Measurements from ENCODE around the gene SUGP2. TPM values are rescaled to one million over a fixed set of nuclear protein-coding genes. Genes with fewer than 3 reads are reported as not detected.

SUGP2 gene
- total and polyA plus RNA-seq, 12 donors, result 22.0 to 291 (median 53.2) TPM

- Histone ChIP-seq H3K27me3 (no peaks in the 10 kb centered on the region), H3K27ac (no peak overlapping the region), H3K4me3 (no peak overlapping the region), H3K4me1 (replicated peaks in 1 of 2) (no peaks in the 10 kb centered on the region), H3K36me3 (replicated peaks in 1 of 2) (peaks cover 0 to 47% of the 10 kb centered on the region in 2 donors), H3K9me3 (replicated peaks in 1 of 3) (no peaks in the 10 kb centered on the region)
- peak; percentile 58 to 84 (median 73) for TF ChIP-seq CTCF (IDR thresholded peaks at IDR 0.05)
- TF ChIP-seq POLR2A (IDR thresholded peaks at IDR 0.05), result no peak
- 84 to 92% (median 90%) methylated on average over 17 to 25 of the region's 25 CpGs for WGBS, 4 donors
- peak; percentile 53 to 81 (median 71) for DNase-seq
- intact Hi-C loops (cut with DNase I), result loop anchor here (5.0 to 10.0 kb wide), 3 partner anchors 59 to 91 kb away; no protein-coding TSS in a partner anchor
Measured at GRCh38 chr19:19053508-19054314, 20.4 kb upstream of the SUGP2 start.

GRCh38 chr19:19052921-19053320, 19.6 kb upstream of the SUGP2 start:
- H3K27ac ChIP-seq, result no peak overlapping the region
- intact Hi-C loops (cut with DNase I), result loop anchor here (5.0 to 10.0 kb wide), 3 partner anchors 59 to 92 kb away; no protein-coding TSS in a partner anchor
- WGBS, 4 donors, result 75 to 92% (median 77%) methylated on average over 1 of the region's 1 CpG
- no peaks in the 10 kb centered on the region for H3K4me1 ChIP-seq (replicated peaks in 1 of 2)
- H3K9me3 ChIP-seq (replicated peaks in 1 of 3), result no peaks in the 10 kb centered on the region
- H3K27me3 ChIP-seq, result no peaks in the 10 kb centered on the region
- H3K4me3 ChIP-seq, result no peak overlapping the region
- TF ChIP-seq POLR2A (IDR thresholded peaks at IDR 0.05) (no peak), CTCF (IDR thresholded peaks at IDR 0.05) (no peak)
- H3K36me3 ChIP-seq (replicated peaks in 1 of 2), result peaks cover 0 to 47% of the 10 kb centered on the region in 2 donors
- no peak for DNase-seq

- TF ChIP-seq POLR2A (IDR thresholded peaks at IDR 0.05), result no peak
- TF ChIP-seq CTCF (IDR thresholded peaks at IDR 0.05), result no peak
- Histone ChIP-seq H3K27ac (no peak overlapping the region), H3K27me3 (no peaks in the 10 kb centered on the region), H3K4me1 (replicated peaks in 1 of 2) (no peaks in the 10 kb centered on the region), H3K36me3 (replicated peaks in 1 of 2) (peaks cover 0 to 43% of the 10 kb centered on the region in 2 donors), H3K9me3 (replicated peaks in 1 of 3) (no peaks in the 10 kb centered on the region), H3K4me3 (no peak overlapping the region)
- no peak for DNase-seq
- intact Hi-C loops (cut with DNase I), result loop anchor here (5.0 to 10.0 kb wide), 3 partner anchors 61 to 93 kb away; no protein-coding TSS in a partner anchor
- WGBS, 4 donors, result 91 to 94% (median 92%) methylated on average over 7 to 20 of the region's 20 CpGs
Measured at GRCh38 chr19:19051478-19052213, 18.3 kb upstream of the SUGP2 start.

GRCh38 chr19:19050731-19051130, 17.4 kb upstream of the SUGP2 start:
- no peak for DNase-seq
- Histone ChIP-seq H3K4me3 (no peak overlapping the region), H3K9me3 (replicated peaks in 1 of 3) (no peaks in the 10 kb centered on the region), H3K36me3 (replicated peaks in 1 of 2) (peaks cover 0 to 40% of the 10 kb centered on the region in 2 donors), H3K4me1 (replicated peaks in 1 of 2) (no peaks in the 10 kb centered on the region), H3K27ac (no peak overlapping the region), H3K27me3 (no peaks in the 10 kb centered on the region)
- 93 to 97% (median 95%) methylated on average over 2 of the region's 2 CpGs for WGBS, 4 donors
- no peak for TF ChIP-seq CTCF (IDR thresholded peaks at IDR 0.05)
- intact Hi-C loops (cut with DNase I), result loop anchor here (5.0 to 10.0 kb wide), 3 partner anchors 62 to 94 kb away; no protein-coding TSS in a partner anchor

Measured in adrenal gland (tissue), 12 donors.